ENCODE measurements around the gene CYP4F22. TPM values are rescaled to one million over a fixed set of nuclear protein-coding genes. Genes with fewer than 3 reads are reported as not detected.

The CYP4F22 gene
- total and polyA plus RNA-seq, 9 of the 15 experiments (the other 6 are each of a cell fraction or from before 2014, with no cell fraction given), result not detected

DNA sequence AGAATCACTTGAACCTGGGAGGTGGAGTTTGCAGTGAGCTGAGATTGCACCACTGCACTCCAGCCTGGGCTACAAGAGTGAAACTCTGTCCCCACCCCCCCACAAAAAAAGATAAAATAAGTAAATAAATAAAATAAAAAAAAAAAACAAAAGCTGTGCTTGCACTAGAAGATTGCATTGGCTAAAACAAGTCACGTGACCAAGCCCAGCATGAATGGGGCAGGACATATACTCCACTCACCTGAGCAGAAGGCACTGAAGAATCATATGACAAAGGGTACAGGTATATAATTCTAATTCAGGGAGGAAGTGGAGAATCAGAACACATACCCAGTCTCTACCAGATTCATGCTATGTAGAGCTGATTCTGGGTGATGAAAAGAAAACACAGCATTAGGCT is 36.6 kb downstream of the CYP4F22 start (continued):
- TF ChIP-seq TOE1 (IDR thresholded peaks at IDR 0.05; ENCODE audit: borderline replicate concordance) (peak; percentile 89), TOE1 (CRISPR knock-in tag; IDR thresholded peaks at IDR 0.05; ENCODE audit: borderline replicate concordance, low read depth) (no peak), HDAC8 (tag; IDR thresholded peaks at IDR 0.05) (no peak), POLR2A (conservative IDR thresholded peaks at IDR 0.05) (no peak), ZNF217 (CRISPR knock-in tag; IDR thresholded peaks at IDR 0.05) (no peak), BRF1 (IDR thresholded peaks at IDR 0.05; ENCODE audit: borderline replicate concordance, extremely low read depth, insufficient read length) (no peak), ZNF551 (CRISPR knock-in tag; IDR thresholded peaks at IDR 0.05) (no peak), HLTF (IDR thresholded peaks at IDR 0.05) (no peak), TAL1 (IDR thresholded peaks at IDR 0.05) (no peak), C11orf30 (IDR thresholded peaks at IDR 0.05; ENCODE audit: low read depth) (no peak), ZEB2 (IDR thresholded peaks at IDR 0.05) (no peak), ZNF239 (CRISPR knock-in tag; IDR thresholded peaks at IDR 0.05) (no peak), ELK3 (CRISPR knock-in tag; IDR thresholded peaks at IDR 0.05) (no peak), MAFG (tag; conservative IDR thresholded peaks at IDR 0.05) (no peak), JUND (IDR thresholded peaks at IDR 0.05; ENCODE audit: borderline replicate concordance, low read depth, low read length) (no peak), JUND (tag; IDR thresholded peaks at IDR 0.05; ENCODE audit: borderline replicate concordance, low read depth, low read length) (no peak), NR2F6 (CRISPR knock-in tag; IDR thresholded peaks at IDR 0.05) (no peak), ZBTB1 (CRISPR knock-in tag; IDR thresholded peaks at IDR 0.05; ENCODE audit: borderline replicate concordance, low read depth) (no peak), PYGO2 (tag; IDR thresholded peaks at IDR 0.05) (no peak), CEBPB (tag; IDR thresholded peaks at IDR 0.05) (no peak), EP300 (IDR thresholded peaks at IDR 0.05; ENCODE audit: low read length) (no peak)
- TF ChIP-seq, protein P1, sequence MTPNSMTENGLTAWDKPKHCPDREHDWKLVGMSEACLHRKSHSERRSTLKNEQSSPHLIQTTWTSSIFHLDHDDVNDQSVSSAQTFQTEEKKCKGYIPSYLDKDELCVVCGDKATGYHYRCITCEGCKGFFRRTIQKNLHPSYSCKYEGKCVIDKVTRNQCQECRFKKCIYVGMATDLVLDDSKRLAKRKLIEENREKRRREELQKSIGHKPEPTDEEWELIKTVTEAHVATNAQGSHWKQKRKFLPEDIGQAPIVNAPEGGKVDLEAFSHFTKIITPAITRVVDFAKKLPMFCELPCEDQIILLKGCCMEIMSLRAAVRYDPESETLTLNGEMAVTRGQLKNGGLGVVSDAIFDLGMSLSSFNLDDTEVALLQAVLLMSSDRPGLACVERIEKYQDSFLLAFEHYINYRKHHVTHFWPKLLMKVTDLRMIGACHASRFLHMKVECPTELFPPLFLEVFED (CRISPR knock-in tag; conservative IDR thresholded peaks at IDR 0.05), result no peak
- TF ChIP-seq, protein P2, sequence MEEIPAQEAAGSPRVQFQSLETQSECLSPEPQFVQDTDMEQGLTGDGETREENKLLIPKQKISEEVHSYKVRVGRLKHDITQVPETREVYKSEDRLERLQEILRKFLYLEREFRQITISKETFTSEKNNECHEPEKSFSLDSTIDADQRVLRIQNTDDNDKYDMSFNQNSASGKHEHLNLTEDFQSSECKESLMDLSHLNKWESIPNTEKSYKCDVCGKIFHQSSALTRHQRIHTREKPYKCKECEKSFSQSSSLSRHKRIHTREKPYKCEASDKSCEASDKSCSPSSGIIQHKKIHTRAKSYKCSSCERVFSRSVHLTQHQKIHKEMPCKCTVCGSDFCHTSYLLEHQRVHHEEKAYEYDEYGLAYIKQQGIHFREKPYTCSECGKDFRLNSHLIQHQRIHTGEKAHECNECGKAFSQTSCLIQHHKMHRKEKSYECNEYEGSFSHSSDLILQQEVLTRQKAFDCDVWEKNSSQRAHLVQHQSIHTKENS (CRISPR knock-in tag; IDR thresholded peaks at IDR 0.05), result no peak
- TF ChIP-seq, protein P3, sequence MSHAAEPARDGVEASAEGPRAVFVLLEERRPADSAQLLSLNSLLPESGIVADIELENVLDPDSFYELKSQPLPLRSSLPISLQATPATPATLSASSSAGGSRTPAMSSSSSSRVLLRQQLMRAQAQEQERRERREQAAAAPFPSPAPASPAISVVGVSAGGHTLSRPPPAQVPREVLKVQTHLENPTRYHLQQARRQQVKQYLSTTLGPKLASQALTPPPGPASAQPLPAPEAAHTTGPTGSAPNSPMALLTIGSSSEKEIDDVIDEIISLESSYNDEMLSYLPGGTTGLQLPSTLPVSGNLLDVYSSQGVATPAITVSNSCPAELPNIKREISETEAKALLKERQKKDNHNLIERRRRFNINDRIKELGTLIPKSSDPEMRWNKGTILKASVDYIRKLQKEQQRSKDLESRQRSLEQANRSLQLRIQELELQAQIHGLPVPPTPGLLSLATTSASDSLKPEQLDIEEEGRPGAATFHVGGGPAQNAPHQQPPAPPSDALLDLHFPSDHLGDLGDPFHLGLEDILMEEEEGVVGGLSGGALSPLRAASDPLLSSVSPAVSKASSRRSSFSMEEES (CRISPR knock-in tag; IDR thresholded peaks at IDR 0.05), result peak; percentile 91

Data from K562 (cell line).